SJCRH30 (cell line): ENCODE results near the gene MEF2C. TPM values are rescaled to one million over a fixed set of nuclear protein-coding genes. Genes with fewer than 3 reads are reported as not detected.
A peak's percentile ranks its signal among the peaks of the same experiment; 100 is the strongest.

ENCODE experiments used
- DNase-seq, 2 experiments: peaks; one replicate each; pipeline ENCODE4 v3.0.0-alpha.2; 2015 to 2020
- H3K27ac ChIP-seq: fragments of 250-450 bp; sonication (Bioruptor Pico); 2 replicates; pipeline ENCODE4 v1.5.1; 2020; ENCODE audit warnings: mild to moderate bottlenecking, moderate library complexity
- H3K27me3 ChIP-seq: fragments of 250-450 bp; sonication (Bioruptor Pico); 2 replicates; pipeline ENCODE4 v1.5.1; 2020; ENCODE audit warnings: mild to moderate bottlenecking, moderate library complexity
- H3K36me3 ChIP-seq: fragments of 250-450 bp; sonication (Bioruptor Pico); 2 replicates; pipeline ENCODE4 v1.5.1; 2020; ENCODE audit warnings: mild to moderate bottlenecking, moderate library complexity
- H3K4me1 ChIP-seq: fragments of 250-450 bp; sonication (Bioruptor Pico); 2 replicates; pipeline ENCODE4 v1.5.1; 2020; ENCODE audit warnings: mild to moderate bottlenecking, moderate library complexity
- H3K4me3 ChIP-seq: fragments of 250-450 bp; sonication (Bioruptor Pico); 2 replicates; pipeline ENCODE4 v1.5.1; 2020; ENCODE audit warnings: mild to moderate bottlenecking, moderate library complexity
- H3K9me3 ChIP-seq: fragments of 250-450 bp; sonication (Bioruptor Pico); replicated peaks from 2 replicates; pipeline ENCODE4 v1.5.1; 2020; ENCODE audit warnings: mild to moderate bottlenecking, moderate library complexity
- total RNA-seq: library from RNA; depleted of rRNA; stranded (reverse); fragments of >200 nt; shearing (Covaris generic); gene quantifications from 2 replicates; pipeline ENCODE4 v1.2.3, GENCODE V29; 2014

MEF2C gene
- total RNA-seq, 1 experiment from 2014 or later, result 67.2 TPM

- Histone ChIP-seq H3K4me3 (no peak overlapping the region), H3K27me3 (no peaks in the 10 kb centered on the region), H3K27ac (no peak overlapping the region), H3K36me3 (no peaks in the 10 kb centered on the region), H3K4me1 (no peaks in the 10 kb centered on the region), H3K9me3 (no peaks in the 10 kb centered on the region)
- DNase-seq, result no peak
Measured at GRCh38 chr5:88679638-88680037, 203.3 kb downstream of the MEF2C start.

GRCh38 chr5:88678770-88679381 lies 204.1 kb downstream of the MEF2C start:
- no peak overlapping the region for H3K27ac ChIP-seq

GRCh38 chr5:88677943-88678769 lies 204.8 kb downstream of the MEF2C start:
- no peaks in the 10 kb centered on the region for H3K9me3 ChIP-seq
- no peaks in the 10 kb centered on the region for H3K4me1 ChIP-seq
- H3K27me3 ChIP-seq, result no peaks in the 10 kb centered on the region
- peak in 1 of 2 experiments; percentile 25 for DNase-seq
- no peaks in the 10 kb centered on the region for H3K36me3 ChIP-seq
- H3K4me3 ChIP-seq, result peak overlapping the region; percentile 42
- H3K27ac ChIP-seq, result no peak overlapping the region

More at GRCh38 chr5:88678770-88679381, 204.1 kb downstream of the MEF2C start:
- no peak for DNase-seq
- Histone ChIP-seq H3K4me1 (no peaks in the 10 kb centered on the region), H3K4me3 (peak overlapping the region; percentile 42), H3K36me3 (no peaks in the 10 kb centered on the region), H3K9me3 (no peaks in the 10 kb centered on the region), H3K27me3 (no peaks in the 10 kb centered on the region)

GRCh38 chr5:88677376-88677895 lies 205.5 kb downstream of the MEF2C start:
- H3K27ac ChIP-seq, result no peak overlapping the region
- H3K4me3 ChIP-seq, result peak overlapping the region; percentile 72
- no peak for DNase-seq
- no peaks in the 10 kb centered on the region for H3K9me3 ChIP-seq
- no peaks in the 10 kb centered on the region for H3K4me1 ChIP-seq
- H3K27me3 ChIP-seq, result no peaks in the 10 kb centered on the region
- H3K36me3 ChIP-seq, result no peaks in the 10 kb centered on the region

- H3K27me3 ChIP-seq, result no peaks in the 10 kb centered on the region
- peak overlapping the region; percentile 97; the same call in 1 of the 2 replicates for H3K27ac ChIP-seq
- H3K9me3 ChIP-seq, result no peaks in the 10 kb centered on the region
- DNase-seq, result no peak
- H3K36me3 ChIP-seq, result no peaks in the 10 kb centered on the region
- peak overlapping the region; percentile 72 for H3K4me3 ChIP-seq
- no peaks in the 10 kb centered on the region for H3K4me1 ChIP-seq
Measured at GRCh38 chr5:88676637-88677375, 206.2 kb downstream of the MEF2C start.

GRCh38 chr5:88675708-88676636 lies 207.0 kb downstream of the MEF2C start:
- Histone ChIP-seq H3K9me3 (no peaks in the 10 kb centered on the region), H3K27me3 (no peaks in the 10 kb centered on the region), H3K27ac (peak overlapping the region; percentile 97), H3K4me3 (peak overlapping the region; percentile 72), H3K4me1 (peaks cover 4% of the 10 kb centered on the region; the same call in 1 of the 2 replicates), H3K36me3 (no peaks in the 10 kb centered on the region)
- peak; percentile 91 to 93 for DNase-seq

- Histone ChIP-seq H3K27me3 (no peaks in the 10 kb centered on the region), H3K36me3 (no peaks in the 10 kb centered on the region; the same call in 1 of the 2 replicates), H3K4me3 (peak overlapping the region; percentile 72), H3K27ac (peak overlapping the region; percentile 97), H3K9me3 (no peaks in the 10 kb centered on the region), H3K4me1 (peaks cover 4% of the 10 kb centered on the region; the same call in 1 of the 2 replicates)
- DNase-seq, result no peak
Measured at GRCh38 chr5:88675168-88675707, 207.7 kb downstream of the MEF2C start.

- Histone ChIP-seq H3K27me3 (no peaks in the 10 kb centered on the region), H3K9me3 (no peaks in the 10 kb centered on the region), H3K27ac (peak overlapping the region; percentile 97), H3K36me3 (no peaks in the 10 kb centered on the region; the same call in 1 of the 2 replicates), H3K4me3 (peak overlapping the region; percentile 72), H3K4me1 (peaks cover 4% of the 10 kb centered on the region; the same call in 1 of the 2 replicates)
- peak; percentile 90 for DNase-seq
Measured at GRCh38 chr5:88674356-88675167, 208.4 kb downstream of the MEF2C start.

GRCh38 chr5:88673253-88674105 lies 209.5 kb downstream of the MEF2C start:
- peak; percentile 80 to 90 for DNase-seq
- Histone ChIP-seq H3K36me3 (peaks cover 4% of the 10 kb centered on the region), H3K9me3 (no peaks in the 10 kb centered on the region), H3K27me3 (no peaks in the 10 kb centered on the region), H3K4me1 (peaks cover 4% of the 10 kb centered on the region; the same call in 1 of the 2 replicates), H3K4me3 (peak overlapping the region; percentile 72), H3K27ac (peak overlapping the region; percentile 97)

- no peaks in the 10 kb centered on the region for H3K9me3 ChIP-seq
- peak; percentile 44 to 68 for DNase-seq
- no peaks in the 10 kb centered on the region for H3K27me3 ChIP-seq
- H3K4me3 ChIP-seq, result peak overlapping the region; percentile 72
- peaks cover 4% of the 10 kb centered on the region; the same call in 1 of the 2 replicates for H3K4me1 ChIP-seq
- peaks cover 4% of the 10 kb centered on the region for H3K36me3 ChIP-seq
- peak overlapping the region; percentile 97 for H3K27ac ChIP-seq
Measured at GRCh38 chr5:88672644-88673252, 210.2 kb downstream of the MEF2C start.

- Histone ChIP-seq H3K4me3 (peak overlapping the region; percentile 72), H3K9me3 (no peaks in the 10 kb centered on the region), H3K36me3 (peaks cover 4% of the 10 kb centered on the region), H3K27ac (peak overlapping the region; percentile 97; the same call in 1 of the 2 replicates), H3K27me3 (no peaks in the 10 kb centered on the region), H3K4me1 (peaks cover 4% of the 10 kb centered on the region; the same call in 1 of the 2 replicates)
- DNase-seq, result peak in 1 of 2 experiments; percentile 60
Measured at GRCh38 chr5:88671505-88672499, 211.2 kb downstream of the MEF2C start.
